Endodermal cell (in vitro differentiated cells): ENCODE results near the gene PRPF31. TPM values are rescaled to one million over a fixed set of nuclear protein-coding genes. Genes with fewer than 3 reads are reported as not detected.
A peak's percentile ranks its signal among the peaks of the same experiment; 100 is the strongest.

Experiments
- DNase-seq: peaks from one replicate; pipeline ENCODE4 v3.0.0-alpha.2; 2017
- H3K27ac ChIP-seq: 2 replicates; pipeline ENCODE4 v1.5.1; 2013; ENCODE audit warnings: mild to moderate bottlenecking, low read depth, low read length, moderate library complexity
- H3K27me3 ChIP-seq: 2 replicates; pipeline ENCODE4 v1.6.1; 2013; ENCODE audit warnings: mild to moderate bottlenecking, low read length, moderate library complexity; ENCODE audit not compliant: insufficient read depth, control insufficient read depth, poor library complexity, severe bottlenecking
- H3K36me3 ChIP-seq: 2 replicates; pipeline ENCODE4 v1.7.0; 2013; ENCODE audit warnings: mild to moderate bottlenecking, low read length, moderate library complexity; ENCODE audit not compliant: control insufficient read depth, insufficient read depth
- H3K4me1 ChIP-seq: one replicate; pipeline ENCODE4 v1.7.0; 2013; ENCODE audit warnings: low read length; ENCODE audit not compliant: control insufficient read depth, insufficient read depth
- H3K4me3 ChIP-seq: 2 replicates; pipeline ENCODE4 v1.5.1; 2013; ENCODE audit warnings: mild to moderate bottlenecking, low read length, moderate library complexity
- H3K9ac ChIP-seq: 2 replicates; pipeline ENCODE4 v1.6.1; 2013; ENCODE audit warnings: mild to moderate bottlenecking, low read length, moderate library complexity; ENCODE audit not compliant: poor library complexity, severe bottlenecking; ENCODE audit errors: extremely low read depth
- H3K9me3 ChIP-seq: 2 replicates; pipeline ENCODE4 v1.6.1; 2013; ENCODE audit warnings: mild to moderate bottlenecking, low read length, moderate library complexity; ENCODE audit not compliant: control insufficient read depth
- H3K27ac Mint-ChIP-seq: 2 replicates; pipeline ENCODE4 v1.8.0; 2020; ENCODE audit warnings: mixed read lengths
- H3K27me3 Mint-ChIP-seq: 2 replicates; pipeline ENCODE4 v1.8.0; 2021; ENCODE audit warnings: mild to moderate bottlenecking, mixed read lengths; ENCODE audit not compliant: insufficient read depth
- H3K36me3 Mint-ChIP-seq: 2 replicates; pipeline ENCODE4 v1.8.0; 2020; ENCODE audit warnings: low read depth, mixed read lengths
- H3K4me1 Mint-ChIP-seq: 2 replicates; pipeline ENCODE4 v1.8.0; 2020; ENCODE audit warnings: mixed read lengths
- H3K4me3 Mint-ChIP-seq: 2 replicates; pipeline ENCODE4 v1.8.0; 2020; ENCODE audit warnings: mild to moderate bottlenecking, moderate library complexity, mixed read lengths
- H3K9me3 Mint-ChIP-seq: 2 replicates; pipeline ENCODE4 v1.8.0; 2020; ENCODE audit warnings: mild to moderate bottlenecking, mixed read lengths
- CTCF ChIP-seq: fragments of 200-600 bp; sonication (generic); conservative IDR thresholded peaks from 2 replicates; pipeline ENCODE4 v1.5.0; 2021; ENCODE audit warnings: antibody characterized with exemption, mild to moderate bottlenecking
- WGBS, 2 experiments: methylation state at CpG; one replicate each; pipeline versions ENCODE4 v1.1.5 to v1.1.7; 2013; ENCODE audit warnings: missing lambda C conversion rate in 2 of 2, mixed read lengths in 1 of 2; ENCODE audit not compliant: insufficient coverage in 1 of 2, insufficient read length in 1 of 2; 5-methylcytosine and 5-hydroxymethylcytosine counted together
- total RNA-seq, 2 donors: library from RNA; stranded (reverse); fragmentation: NEBNext Ultra II Directional in 1 of 2; extraction: Animal tissue kit (Norgen Biotek cat#: 25700) in 1 of 2; gene quantifications; 2 replicates in 1 of 2; 3 replicates in 1 of 2; pipeline ENCODE4 v1.2.1, GENCODE V29; 2021

PRPF31 gene
- total RNA-seq, 2 donors from 2014 or later, result 79.0 to 85.5 TPM

- H3K9ac ChIP-seq, result no peak overlapping the region
- H3K27me3 Mint-ChIP-seq, result no peaks in the 10 kb centered on the region
- 96 to 99% methylated on average over 16 to 41 of the region's 41 CpGs for WGBS, 2 experiments
- DNase-seq, result no peak
- H3K9me3 Mint-ChIP-seq, result peaks cover 2% of the 10 kb centered on the region
- H3K27ac ChIP-seq, result no peak overlapping the region
- no peaks in the 10 kb centered on the region for H3K4me1 ChIP-seq
- H3K4me3 ChIP-seq, result no peak overlapping the region
- H3K9me3 ChIP-seq, result peaks cover 5% of the 10 kb centered on the region
- H3K4me3 Mint-ChIP-seq, result no peak overlapping the region
- H3K36me3 ChIP-seq, result peaks cover 51% of the 10 kb centered on the region
- H3K4me1 Mint-ChIP-seq, result no peaks in the 10 kb centered on the region
- H3K36me3 Mint-ChIP-seq, result peaks cover 56% of the 10 kb centered on the region
- TF ChIP-seq CTCF, result no peak
- no peak overlapping the region for H3K27ac Mint-ChIP-seq
- no peaks in the 10 kb centered on the region for H3K27me3 ChIP-seq
These were observed 13.5 kb downstream of the PRPF31 start for GRCh38 chr19:54128796-54129616.

- H3K4me3 Mint-ChIP-seq, result no peak overlapping the region
- Histone ChIP-seq H3K4me3 (no peak overlapping the region), H3K9ac (no peak overlapping the region), H3K9me3 (peaks cover 5% of the 10 kb centered on the region), H3K27ac (no peak overlapping the region), H3K27me3 (no peaks in the 10 kb centered on the region), H3K4me1 (no peaks in the 10 kb centered on the region), H3K36me3 (peaks cover 49% of the 10 kb centered on the region)
- no peak for TF ChIP-seq CTCF
- no peak overlapping the region for H3K27ac Mint-ChIP-seq
- no peaks in the 10 kb centered on the region for H3K27me3 Mint-ChIP-seq
- H3K9me3 Mint-ChIP-seq, result peaks cover 7% of the 10 kb centered on the region
- H3K36me3 Mint-ChIP-seq, result peaks cover 56% of the 10 kb centered on the region
- no peak for DNase-seq
- WGBS, 2 experiments, result 95% methylated on average over 14 to 20 of the region's 20 CpGs
- H3K4me1 Mint-ChIP-seq, result no peaks in the 10 kb centered on the region
These were observed 14.1 kb downstream of the PRPF31 start for GRCh38 chr19:54129617-54129996.

GRCh38 chr19:54133312-54133956 lies 17.9 kb downstream of the PRPF31 start:
- H3K9ac ChIP-seq, result no peak overlapping the region
- peaks cover 23% of the 10 kb centered on the region for H3K36me3 ChIP-seq
- no peaks in the 10 kb centered on the region for H3K4me1 ChIP-seq
- Mint-ChIP-seq H3K27ac (no peak overlapping the region), H3K4me1 (peaks cover 7% of the 10 kb centered on the region), H3K4me3 (no peak overlapping the region), H3K9me3 (peaks cover 8% of the 10 kb centered on the region), H3K27me3 (no peaks in the 10 kb centered on the region), H3K36me3 (peaks cover 28% of the 10 kb centered on the region)
- H3K27ac ChIP-seq, result no peak overlapping the region
- H3K27me3 ChIP-seq, result no peaks in the 10 kb centered on the region
- DNase-seq, result peak; percentile 90
- whole genome bisulfite sequencing, 2 experiments, result 90 to 95% methylated on average over 9 to 10 of the region's 10 CpGs
- TF ChIP-seq CTCF, result no peak
- peaks cover 5% of the 10 kb centered on the region for H3K9me3 ChIP-seq
- H3K4me3 ChIP-seq, result no peak overlapping the region
